ENCODE data around the gene STRA8. TPM values are rescaled to one million over a fixed set of nuclear protein-coding genes. Genes with fewer than 3 reads are reported as not detected.

Gene STRA8
- polyA plus RNA-seq, 1 donor from 2014 or later, result not detected

GRCh38 chr7:135299235-135299634 lies 65.6 kb downstream of the STRA8 start:
- Histone ChIP-seq H3K4me2 (ENCODE audit: low read length) (no peak overlapping the region), H3K4me3 (ENCODE audit: low read length) (no peak overlapping the region), H3K27ac (ENCODE audit: low read length) (no peak overlapping the region)

More at GRCh38 chr7:135299235-135299634, 65.6 kb downstream of the STRA8 start:
- Histone ChIP-seq H3K9ac (ENCODE audit: low read length) (no peak overlapping the region), H4K20me1 (ENCODE audit: insufficient read depth) (no peaks in the 10 kb centered on the region), H3K27me3 (ENCODE audit: insufficient read depth, low read depth, low read length) (no peaks in the 10 kb centered on the region), H3F3A (ENCODE audit: insufficient read depth, low read length, poor library complexity, severe bottlenecking) (no peaks in the 10 kb centered on the region), H3K9me2 (ENCODE audit: insufficient read depth, low read length) (no peaks in the 10 kb centered on the region), H3K9me3 (ENCODE audit: low read length) (no peaks in the 10 kb centered on the region), H3K36me3 (ENCODE audit: insufficient read depth, low read length) (no peaks in the 10 kb centered on the region), H3K79me2 (replicated peaks; ENCODE audit: insufficient read depth, low read length) (no peaks in the 10 kb centered on the region), H2AFZ (ENCODE audit: low read depth, low read length) (no peak overlapping the region)
- TF ChIP-seq POLR2AphosphoS5 (IDR thresholded peaks at IDR 0.05), result no peak
- TF ChIP-seq EP300 (conservative IDR thresholded peaks at IDR 0.05; ENCODE audit: poor library complexity, severe bottlenecking), result no peak
- no peak for TF ChIP-seq CTCF (IDR thresholded peaks at IDR 0.05; ENCODE audit: poor library complexity, severe bottlenecking)
- no peak for TF ChIP-seq EZH2 (IDR thresholded peaks at IDR 0.05; ENCODE audit: borderline replicate concordance, insufficient read depth, low read length, poor library complexity, severe bottlenecking)
- no peak for TF ChIP-seq MXI1 (conservative IDR thresholded peaks at IDR 0.05; ENCODE audit: poor library complexity, severe bottlenecking)
- TF ChIP-seq SMC3 (conservative IDR thresholded peaks at IDR 0.05; ENCODE audit: poor library complexity), result no peak
- TF ChIP-seq REST (IDR thresholded peaks at IDR 0.05; ENCODE audit: borderline replicate concordance), result no peak
- TF ChIP-seq RAD21 (conservative IDR thresholded peaks at IDR 0.05), result no peak
- no peak for TF ChIP-seq TAF1 (IDR thresholded peaks at IDR 0.05; ENCODE audit: low read depth)

Data from neural cell (in vitro differentiated cells).